ENCODE measurements around the gene DLX5.

DNA sequence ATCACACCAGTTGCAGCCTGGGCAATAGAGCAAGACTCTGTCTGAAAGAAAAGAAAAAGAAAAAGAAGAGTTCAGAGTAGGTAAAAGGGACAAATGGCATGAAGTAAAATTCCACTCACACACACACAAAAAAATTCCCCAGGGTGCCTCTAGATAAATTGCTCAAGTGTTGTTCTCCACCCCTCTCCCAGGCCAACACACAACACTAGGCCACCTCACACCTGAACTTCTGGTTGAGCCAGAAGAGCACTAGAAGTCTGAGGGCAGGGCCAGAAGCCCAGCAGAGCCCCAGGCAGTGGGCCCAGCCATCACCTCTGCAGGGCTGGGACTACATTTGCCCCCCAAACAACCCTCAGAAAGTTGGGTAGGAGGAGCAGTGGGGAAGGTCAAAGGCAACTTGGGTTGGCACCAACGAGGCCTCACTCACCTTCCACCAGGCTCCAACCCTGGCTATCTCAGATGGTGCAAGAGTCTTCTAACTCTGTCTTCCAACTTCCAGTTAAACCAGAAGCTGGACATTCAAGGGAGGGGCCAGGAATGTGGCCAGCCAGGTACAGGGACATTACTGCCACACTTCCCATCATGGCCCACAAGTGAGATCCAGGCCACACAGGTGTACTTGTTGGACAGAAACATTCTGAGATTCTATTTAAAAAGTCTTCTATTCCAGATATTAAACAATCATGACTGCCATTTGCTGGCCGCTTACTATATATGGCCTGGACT is 44.9 kb downstream of the DLX5 start:
- TF ChIP-seq, protein P1, sequence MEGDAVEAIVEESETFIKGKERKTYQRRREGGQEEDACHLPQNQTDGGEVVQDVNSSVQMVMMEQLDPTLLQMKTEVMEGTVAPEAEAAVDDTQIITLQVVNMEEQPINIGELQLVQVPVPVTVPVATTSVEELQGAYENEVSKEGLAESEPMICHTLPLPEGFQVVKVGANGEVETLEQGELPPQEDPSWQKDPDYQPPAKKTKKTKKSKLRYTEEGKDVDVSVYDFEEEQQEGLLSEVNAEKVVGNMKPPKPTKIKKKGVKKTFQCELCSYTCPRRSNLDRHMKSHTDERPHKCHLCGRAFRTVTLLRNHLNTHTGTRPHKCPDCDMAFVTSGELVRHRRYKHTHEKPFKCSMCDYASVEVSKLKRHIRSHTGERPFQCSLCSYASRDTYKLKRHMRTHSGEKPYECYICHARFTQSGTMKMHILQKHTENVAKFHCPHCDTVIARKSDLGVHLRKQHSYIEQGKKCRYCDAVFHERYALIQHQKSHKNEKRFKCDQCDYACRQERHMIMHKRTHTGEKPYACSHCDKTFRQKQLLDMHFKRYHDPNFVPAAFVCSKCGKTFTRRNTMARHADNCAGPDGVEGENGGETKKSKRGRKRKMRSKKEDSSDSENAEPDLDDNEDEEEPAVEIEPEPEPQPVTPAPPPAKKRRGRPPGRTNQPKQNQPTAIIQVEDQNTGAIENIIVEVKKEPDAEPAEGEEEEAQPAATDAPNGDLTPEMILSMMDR (IDR thresholded peaks at IDR 0.05), result no peak
- no peak for TF ChIP-seq POLR2A (IDR thresholded peaks at IDR 0.05)
- TF ChIP-seq POLR2AphosphoS5 (IDR thresholded peaks at IDR 0.05), result no peak
